GM21825 (cell line): ENCODE results near the gene LINC01488.

Experiments
- ATAC-seq: cut with Tn5 transposase; IDR thresholded peaks from one replicate; pipeline ENCODE4 v1.9.1; 2021; ENCODE audit warnings: mild to moderate bottlenecking, moderate library complexity; ENCODE audit not compliant: unreplicated experiment

The LINC01488 gene

DNA sequence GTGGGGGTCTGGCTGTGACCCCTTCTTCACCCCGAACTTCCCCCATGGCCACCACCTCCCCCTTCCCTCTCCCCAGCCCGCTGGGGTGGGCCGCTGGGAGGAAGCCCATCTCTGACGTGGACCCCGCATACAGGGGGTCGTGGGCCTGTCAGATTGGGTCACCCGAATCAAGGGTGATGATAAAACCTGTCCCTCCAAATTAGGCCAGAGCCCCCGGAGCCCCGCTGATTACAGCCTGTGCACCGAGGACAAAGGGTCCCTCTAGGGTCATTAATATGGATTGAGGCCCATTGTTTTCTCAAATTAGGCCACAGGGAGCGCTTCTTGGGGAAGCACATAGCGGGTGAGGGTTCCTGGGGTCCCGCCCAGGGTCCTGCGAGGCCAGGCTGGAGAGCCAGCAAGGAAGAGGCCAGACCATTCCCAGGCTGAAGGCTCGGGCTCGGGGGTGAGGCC lies 4.9 kb upstream of the LINC01488 start:
- ATAC-seq, result no peak

DNA sequence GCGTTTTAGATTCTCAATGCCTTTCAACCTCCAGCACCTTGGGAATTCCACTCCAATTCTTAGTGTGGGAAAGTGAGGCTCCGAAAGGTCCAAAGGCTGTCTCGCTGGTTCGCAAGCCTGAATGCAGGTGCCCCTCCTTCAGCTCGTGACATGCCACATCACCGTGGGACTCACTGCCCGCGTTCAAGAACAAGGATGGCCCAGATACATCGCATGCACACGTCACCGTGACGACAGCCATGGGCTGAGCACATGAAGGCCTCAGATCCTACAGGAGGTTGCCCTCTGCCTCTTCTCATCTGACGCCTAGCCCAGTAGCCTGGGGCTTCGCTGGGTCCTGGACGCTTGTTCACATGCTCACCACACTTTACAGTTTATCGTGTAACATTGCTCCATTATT lies 4.4 kb upstream of the LINC01488 start:
- no peak for ATAC-seq

DNA sequence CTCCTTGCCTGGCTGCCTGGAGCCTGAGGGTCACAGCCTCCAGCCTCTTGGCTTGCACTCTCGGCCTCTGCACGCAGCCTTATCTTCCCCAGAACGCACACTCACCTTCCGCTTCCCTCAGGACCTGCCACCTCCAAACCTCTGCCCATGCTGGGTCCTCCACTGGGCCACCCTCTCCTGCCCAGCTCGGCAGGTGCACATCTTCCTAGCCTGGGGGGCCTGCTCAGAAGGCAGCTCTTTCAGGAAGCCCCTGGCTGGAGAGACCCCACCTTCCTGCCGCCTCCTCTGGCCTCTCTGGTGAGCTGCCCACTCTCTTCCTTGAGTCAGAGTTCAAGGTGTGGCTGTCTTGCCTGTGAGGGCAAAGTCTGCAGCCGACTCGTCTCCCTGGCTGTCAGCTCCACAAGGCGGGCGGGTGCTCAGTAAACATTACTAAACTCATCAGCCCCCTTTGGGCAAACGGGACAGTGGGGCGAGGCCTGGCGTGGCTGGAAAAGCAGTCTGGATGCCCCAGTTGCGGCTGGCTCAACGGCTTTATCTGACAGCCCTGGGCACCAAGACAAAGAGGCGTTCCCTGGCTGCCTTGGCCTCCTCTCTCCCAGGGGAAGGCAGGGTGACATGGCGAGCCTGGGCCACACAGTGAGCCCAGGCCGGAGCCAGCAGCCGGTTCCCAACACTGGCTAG lies 1.7 kb upstream of the LINC01488 start:
- no peak for ATAC-seq

DNA sequence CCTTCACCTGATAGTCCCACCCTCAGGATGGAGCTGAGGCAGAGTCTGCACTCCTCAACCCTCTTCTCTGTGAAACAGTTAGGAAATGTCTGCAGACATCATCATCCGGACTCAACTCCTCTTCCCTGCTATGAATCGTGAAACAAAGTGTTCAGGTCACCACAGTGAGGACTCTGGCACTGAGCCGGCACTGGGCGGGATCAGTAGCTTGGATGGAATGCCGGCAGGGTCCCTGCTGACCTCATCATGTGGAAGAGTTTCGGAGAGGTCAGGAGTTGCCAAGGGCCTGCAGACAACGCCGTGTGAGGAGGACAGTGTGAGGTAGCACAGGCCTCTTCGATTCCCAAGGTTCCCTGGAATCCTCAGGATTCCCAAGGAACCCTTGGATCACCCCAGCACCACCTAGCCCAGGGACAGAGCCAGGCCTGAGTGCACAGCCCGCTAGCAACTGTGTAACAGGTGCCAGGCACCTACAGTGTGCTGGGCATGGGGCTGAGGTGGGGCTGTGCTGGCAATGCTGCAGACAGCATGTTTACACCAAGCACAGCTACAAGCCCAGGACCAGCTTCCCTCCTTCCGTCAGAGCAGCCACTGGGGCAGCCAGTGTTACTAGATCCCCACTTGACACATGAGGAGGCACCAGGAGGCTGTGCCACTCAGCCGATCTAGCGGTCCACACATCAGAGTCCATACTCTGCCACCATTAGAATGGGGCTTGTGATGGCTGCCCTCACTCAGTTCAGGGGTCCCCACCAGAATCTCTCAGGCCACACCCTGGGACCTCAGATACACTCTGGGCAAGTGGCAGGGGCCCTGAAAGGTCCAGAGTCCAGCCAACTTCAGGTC lies 693 bp upstream of the LINC01488 start:
- no peak for ATAC-seq

DNA sequence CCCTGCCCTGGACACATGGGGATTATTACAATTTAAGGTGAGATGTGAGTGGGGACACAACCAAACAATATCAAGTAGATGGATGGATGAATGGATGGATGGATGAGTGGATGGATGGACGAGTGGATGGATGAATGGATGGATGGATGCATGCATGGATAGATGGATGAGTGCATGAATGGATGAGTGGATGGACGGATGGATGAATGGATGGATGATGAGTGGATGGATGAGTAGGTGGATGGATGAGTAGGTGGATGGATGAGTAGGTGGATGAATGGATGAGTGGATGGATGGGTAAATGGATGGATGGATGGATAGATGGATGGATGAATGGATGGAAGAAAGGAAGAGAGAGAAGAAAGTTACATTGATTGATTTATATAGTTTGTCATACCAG lies 859 bp downstream of the LINC01488 start:
- no peak for ATAC-seq

DNA sequence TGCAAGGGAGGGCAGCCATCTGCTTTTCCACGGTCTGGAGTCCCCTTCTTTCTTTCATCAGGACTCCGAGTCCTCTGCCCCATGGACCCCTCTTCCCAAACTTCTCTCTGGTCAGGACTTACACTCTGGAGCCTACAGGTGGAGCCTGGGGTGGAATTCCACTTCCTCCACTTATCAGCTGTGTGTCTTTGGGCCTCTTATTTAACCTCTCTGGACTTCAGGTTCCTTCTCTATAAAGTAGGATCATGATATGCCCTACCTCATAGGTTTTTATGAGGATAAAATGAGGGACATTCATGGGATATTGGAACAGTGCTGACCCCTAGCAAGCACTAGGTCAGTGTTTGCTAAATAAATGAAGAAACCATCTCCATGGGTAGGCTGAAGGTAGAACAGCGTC lies 1.7 kb downstream of the LINC01488 start:
- no peak for ATAC-seq

DNA sequence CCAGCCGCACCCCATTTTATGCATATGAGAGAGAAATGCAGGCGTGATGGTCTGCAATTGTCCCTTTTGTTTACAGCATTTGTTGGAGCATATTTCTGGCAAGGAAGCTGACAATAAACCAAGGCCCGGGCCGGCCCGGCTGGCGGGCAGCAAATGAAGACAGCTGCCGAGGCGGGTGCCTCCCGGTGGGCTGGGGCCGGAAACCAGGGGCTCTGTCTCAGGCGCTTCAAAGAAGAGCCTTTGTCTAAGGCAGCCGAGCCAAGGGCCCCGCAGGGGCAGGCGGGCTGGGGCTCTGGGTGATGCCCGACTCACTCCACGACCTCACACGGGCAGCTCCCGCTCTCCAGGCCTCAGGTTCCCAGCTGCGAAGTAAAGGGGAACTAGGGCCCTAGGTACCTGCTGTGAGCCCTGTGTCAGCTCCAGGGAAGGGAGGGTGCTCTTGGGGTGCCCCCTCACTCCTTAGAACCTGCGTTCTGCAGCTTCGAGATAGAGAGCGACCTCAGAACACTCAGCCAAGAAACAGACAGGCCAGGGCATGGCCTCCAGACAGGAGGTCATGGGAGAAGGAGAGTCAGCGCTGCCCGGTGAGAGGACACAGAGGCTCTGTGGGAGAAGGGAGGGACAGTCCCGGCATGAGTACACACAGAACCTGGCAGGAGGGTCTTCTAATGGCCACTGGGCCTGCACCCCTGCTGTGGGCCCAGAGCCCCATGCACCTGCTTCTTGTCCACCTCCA lies 2.4 kb downstream of the LINC01488 start:
- ATAC-seq, result no peak

DNA sequence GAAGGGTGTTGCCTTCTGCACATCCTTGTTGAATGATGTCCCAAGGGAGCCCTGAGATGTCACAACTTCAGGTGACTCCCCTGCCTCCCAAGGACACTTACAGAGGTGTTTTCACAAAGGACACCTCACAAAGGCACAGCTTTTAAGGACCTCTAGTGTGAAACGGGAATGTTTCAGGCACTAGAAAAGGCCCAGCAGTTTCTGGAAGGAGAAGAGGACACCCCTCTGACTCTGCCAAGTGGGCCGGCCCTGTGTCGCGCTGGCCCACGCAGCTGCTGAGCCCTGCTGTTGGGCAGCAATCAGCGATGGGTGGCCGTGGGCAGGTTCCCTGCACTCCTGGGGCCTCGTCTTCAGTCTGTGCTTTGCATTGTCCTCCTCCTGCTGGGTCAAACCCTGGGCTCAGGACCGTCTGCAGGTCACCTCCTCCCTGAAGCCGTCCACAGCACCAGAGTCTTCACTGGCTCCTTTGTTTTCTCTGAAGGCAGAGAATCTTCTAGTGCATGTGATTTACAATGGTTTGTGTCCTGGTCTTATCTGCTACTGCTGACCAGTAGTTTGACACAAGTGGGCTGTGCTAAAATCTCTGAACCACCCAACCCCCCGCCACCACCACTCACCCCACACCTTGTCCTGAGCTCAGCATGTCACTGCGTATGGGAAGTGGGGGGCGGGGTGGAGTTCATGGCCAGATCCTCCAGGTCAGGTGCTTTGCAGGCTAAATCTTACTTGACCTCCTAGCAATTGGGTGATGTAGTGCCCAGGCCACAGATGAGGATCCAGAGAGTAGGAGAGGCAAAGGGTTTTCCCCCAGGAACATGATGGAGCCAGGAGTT lies 3.2 kb downstream of the LINC01488 start:
- ATAC-seq, result no peak

DNA sequence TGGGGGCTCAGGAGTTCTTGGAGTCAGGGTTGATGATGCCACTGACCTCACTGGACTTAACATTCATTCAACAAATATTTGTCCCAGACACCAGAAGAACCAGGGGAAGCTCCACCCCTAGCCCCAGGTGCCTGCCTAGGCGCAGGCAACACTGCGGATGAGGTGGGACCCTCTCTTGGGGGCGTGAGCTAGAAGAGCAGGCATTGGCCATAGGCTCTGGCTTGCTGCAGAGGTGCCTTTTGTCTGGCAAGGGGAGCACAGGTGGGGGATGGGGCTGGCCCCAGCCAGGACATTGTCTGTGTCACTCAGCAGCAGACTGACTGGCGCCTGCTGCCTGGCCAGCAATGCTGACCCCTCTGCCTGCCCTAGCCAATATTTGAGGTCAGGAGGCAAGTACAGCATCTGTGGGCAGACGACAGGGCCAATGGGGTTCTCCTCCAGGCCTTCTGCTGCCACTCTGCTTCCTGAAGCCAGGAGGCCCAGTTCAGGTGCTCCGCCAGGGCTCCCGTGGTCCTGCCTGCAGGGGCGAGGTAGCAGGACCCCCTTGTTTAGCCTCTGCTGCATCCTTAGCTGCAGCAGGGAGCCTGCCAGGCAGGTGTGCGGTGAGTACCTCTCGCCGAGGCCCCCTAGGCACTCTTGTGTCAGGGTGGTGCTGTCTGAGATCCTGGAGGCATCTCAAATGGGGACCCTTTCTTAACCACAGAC lies 4.0 kb downstream of the LINC01488 start:
- no peak for ATAC-seq

DNA sequence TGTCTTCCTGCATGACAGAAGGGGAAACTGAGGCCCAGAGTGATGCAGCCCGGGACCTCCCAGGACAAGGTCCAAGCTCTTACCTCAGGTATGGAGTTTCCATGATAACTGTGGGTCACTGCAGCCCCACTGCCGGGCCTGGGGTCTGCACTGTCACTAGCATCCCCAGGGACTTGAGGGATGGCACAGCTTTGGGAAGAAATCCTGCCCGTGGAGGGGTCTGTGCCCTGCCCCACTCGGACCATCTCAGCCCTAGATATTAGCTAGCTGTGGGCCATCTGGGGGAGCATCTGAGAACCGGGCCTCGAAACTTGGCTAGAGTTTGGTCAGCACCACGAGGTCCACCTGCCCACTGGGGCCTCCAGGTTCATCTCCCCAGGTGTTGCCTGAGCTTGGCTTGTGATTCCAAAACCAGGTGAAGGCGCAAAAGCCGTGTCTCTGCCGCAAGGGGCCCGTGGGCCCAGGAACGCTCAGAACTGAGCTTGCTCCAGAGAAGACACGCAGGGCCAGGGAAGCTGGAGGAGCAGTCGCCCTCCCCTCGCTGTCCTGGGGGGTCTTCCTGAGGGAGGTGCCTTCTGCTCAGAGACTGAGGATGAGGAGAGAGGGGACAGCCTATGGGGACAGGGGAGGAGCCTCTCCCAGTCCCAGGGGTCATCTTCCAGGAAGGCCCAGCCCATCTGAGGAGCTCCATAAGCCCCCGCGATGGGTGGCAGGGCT lies 4.8 kb downstream of the LINC01488 start:
- no peak for ATAC-seq

DNA sequence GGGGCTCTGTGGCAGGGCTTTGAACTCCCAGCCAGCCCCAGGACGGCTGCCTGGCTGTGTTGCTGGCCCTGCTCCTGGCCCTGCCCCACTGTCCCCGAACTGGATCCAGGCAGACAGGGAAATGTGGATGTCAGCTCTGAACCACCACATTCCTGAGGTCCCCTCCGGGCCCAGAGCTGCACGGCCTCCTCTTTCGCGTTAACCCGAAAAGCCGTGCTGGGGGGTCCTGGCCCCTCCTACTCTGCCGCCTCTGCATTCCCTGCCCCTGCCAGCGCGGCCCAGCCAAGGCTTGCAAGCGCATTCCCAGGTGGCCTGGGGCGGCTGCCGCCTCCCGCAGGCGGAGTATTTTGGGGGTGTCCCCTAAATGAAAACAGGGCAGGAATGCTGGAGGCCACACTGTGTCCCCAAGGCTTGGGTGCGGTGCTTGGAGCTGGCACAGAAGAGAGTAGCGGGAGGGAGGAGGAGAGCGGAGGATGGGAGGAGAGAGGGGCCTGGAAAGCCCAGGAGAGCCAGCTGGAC lies 5.4 kb downstream of the LINC01488 start:
- no peak for ATAC-seq

DNA sequence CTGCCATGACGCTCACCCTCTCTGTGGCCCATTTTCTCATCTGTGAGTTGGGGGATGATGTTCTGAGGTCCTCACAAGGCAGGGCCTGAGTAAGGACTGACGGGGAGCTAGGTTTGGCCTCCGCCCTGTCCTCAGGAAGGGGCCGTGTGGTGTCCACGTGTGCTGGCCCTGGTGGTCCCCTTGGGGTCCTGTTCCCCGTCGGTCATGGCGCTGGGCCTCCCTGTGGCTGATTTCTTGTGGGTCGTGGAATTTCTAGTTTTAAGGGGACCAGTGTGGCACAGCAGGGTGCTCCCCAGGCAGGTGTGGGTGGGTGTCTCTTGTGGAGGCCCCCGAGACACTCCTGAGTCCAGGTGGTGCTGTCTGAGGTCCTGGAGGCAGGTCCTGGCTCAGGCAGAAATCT lies 5.9 kb downstream of the LINC01488 start:
- ATAC-seq, result no peak

DNA sequence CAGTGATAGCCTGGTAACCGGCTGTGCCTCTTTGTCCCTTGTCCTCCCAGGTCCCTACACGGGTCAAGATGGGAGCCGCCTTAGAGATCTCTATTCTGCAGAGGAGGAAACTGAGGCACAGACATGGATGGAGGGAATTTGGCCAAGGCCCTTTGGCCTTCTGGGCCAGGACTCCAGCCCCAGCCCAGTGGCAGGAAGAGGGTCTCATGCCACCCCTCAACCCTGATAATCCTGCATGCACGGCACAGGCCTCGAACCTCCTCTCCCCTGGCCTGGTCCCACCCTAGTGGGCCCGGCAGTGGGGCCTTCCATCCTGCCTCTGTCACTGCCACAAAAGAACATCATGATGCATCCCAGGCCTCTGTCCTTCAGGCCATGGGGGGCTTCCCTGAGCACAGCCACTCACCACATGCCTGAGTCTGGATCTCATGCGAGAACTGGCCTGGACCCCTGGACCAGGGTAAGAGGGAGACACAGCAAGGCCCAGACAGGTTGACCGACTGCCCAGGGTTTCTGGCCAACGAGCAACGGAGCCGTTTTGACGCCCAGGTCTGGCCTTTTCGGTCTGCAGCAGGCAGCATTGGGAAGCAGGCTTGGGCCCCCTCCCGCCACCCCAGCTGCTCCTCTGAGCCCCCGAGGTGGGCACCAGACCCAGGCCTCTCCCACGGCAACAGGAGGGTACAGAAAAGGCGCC lies 6.5 kb downstream of the LINC01488 start:
- no peak for ATAC-seq

DNA sequence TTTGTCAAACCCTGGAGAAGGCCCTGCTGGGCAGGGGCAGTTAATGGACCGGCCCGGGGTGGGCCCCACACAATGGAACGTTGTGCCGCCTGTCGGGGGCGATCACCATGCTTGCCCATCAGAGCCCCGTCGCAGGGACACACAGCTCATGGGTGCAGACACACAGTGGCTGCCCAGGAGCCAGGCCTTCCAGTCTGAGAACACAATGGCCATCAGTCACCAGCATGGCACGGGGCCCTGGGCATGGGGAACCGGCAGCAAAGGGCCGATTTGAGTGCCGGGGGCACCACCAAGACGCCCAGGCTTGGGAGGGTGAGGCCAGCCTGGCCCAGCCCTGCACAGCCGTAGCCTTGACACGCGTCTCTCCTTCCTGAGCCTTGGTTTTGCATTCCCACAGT lies 7.1 kb downstream of the LINC01488 start:
- ATAC-seq, result no peak

DNA sequence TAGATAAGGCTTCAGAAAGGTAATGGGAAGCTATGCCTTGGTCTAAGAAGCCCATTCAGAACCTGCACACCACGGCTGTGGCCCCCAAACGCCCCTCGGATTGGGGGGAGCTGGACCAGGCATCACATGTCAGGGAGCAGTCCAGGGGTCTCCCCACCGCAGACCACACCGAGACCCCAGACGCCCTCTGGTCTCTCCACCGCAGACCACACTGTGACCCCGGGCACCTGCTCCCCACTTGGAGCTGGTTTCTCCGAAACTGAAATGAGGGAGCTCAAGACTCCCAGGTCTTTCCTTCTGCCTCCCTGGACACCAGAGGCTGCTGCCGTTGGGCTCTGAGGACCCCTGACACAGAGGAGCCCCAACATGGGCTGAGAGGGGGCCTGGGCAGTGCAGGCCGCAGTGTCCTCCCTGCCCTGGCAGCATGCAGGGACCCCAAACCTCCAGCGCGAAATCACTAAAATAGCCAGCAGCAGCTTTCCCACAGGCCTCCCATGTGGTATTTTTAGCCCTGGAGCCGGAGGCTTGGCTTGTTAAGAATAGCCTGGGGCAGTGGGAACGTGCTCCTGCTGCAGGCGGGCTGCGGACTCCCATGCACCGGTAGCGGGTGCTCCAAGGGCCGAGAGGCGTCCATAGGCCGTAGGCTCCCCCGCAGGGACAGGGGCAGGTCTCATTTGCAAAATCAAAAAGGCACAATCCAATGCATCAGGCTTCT lies 7.7 kb downstream of the LINC01488 start:
- no peak for ATAC-seq

DNA sequence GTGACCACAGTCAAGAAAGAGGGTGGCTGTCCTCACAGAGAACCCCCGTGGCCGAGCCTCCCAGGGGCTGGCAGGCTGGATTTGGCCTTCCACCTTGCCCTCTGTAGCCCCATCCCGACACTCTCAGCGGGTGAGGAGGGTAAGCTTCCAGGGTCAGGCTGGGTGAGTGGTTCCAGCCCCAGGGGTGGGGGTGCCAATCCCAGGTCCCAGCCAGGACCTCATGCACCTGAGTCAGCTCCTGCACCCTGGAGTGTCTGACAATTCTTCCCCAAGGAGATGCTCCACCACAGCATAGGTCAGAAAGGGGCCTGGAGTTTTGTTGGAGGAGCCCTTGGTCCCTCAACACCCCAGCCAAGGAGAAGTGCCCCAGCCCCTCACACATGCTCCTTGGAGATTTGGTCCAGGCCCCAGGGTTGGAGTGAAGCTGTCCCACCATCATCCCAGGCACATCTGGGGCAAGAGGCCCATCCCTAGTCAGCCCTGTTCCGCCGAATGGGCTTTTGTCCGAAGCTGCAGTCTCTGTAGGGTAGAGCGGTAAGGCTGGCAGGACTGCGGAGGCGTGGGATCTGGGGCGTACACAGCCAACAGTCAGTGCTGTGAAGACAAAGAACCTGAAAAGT lies 8.4 kb downstream of the LINC01488 start:
- ATAC-seq, result no peak

DNA sequence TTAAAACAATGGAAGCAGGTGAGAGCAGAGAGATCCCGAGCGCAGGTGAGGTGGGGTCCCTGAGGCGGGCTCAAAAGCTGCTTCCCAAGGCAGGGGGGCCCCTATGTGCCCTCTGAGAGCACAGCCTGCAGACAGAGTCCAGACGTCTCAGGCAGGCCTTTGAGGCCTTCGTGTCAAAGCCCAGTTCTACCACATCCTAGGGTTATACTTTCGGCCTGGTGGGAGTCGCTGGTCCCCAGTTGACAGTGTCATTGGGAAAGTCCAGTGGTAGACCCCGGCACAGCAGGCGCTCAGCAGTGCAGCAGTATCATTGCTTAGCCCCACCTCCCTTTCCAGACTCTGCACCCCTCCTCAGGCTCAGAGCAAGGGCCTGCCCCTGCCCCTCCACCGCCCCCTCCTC lies 9.1 kb downstream of the LINC01488 start:
- no peak for ATAC-seq
